ENCODE measurements around the gene WAPL. TPM values are rescaled to one million over a fixed set of nuclear protein-coding genes. Genes with fewer than 3 reads are reported as not detected.

WAPL gene
- total and polyA plus RNA-seq, 2 of the 13 experiments (the other 11 are each of a cell fraction or from before 2014, with no cell fraction given) = 13.2 to 43.5 TPM

- peak; percentile 37; the same call in 1 of the 2 replicates for TF ChIP-seq RXRA (CRISPR knock-in tag; IDR thresholded peaks at IDR 0.05)
- peak; percentile 54; the same call in 1 of the 2 replicates for TF ChIP-seq HDAC1 (CRISPR knock-in tag; IDR thresholded peaks at IDR 0.05)
- no peak for TF ChIP-seq MXD3 (CRISPR knock-in tag; IDR thresholded peaks at IDR 0.05)
- TF ChIP-seq ZNF580 (CRISPR knock-in tag; IDR thresholded peaks at IDR 0.05; ENCODE audit: borderline replicate concordance, low read depth) = no peak
- TF ChIP-seq HMG20A (CRISPR knock-in tag; IDR thresholded peaks at IDR 0.05; ENCODE audit: borderline replicate concordance) = peak; percentile 80; the same call in 1 of the 2 replicates
- TF ChIP-seq SRY (CRISPR knock-in tag; IDR thresholded peaks at IDR 0.05) = no peak
- peak; percentile 43; the same call in 1 of the 2 replicates for TF ChIP-seq ZNF644 (CRISPR knock-in tag; IDR thresholded peaks at IDR 0.05; ENCODE audit: low read depth)
- TF ChIP-seq HOMEZ (CRISPR knock-in tag; IDR thresholded peaks at IDR 0.05; ENCODE audit: low read depth) = peak; percentile 70
- peak; percentile 86 for TF ChIP-seq GATAD2A (CRISPR knock-in tag; IDR thresholded peaks at IDR 0.05)
- peak; percentile 45; the same call in 1 of the 2 replicates for TF ChIP-seq ZBTB25 (CRISPR knock-in tag; IDR thresholded peaks at IDR 0.05)
- TF ChIP-seq ZNF691 (CRISPR knock-in tag; IDR thresholded peaks at IDR 0.05; ENCODE audit: borderline replicate concordance, low read depth) = no peak
- 0 out of 2 replicates have a peak, but pooled peaks have one; percentile 8 for TF ChIP-seq ZSCAN21 (CRISPR knock-in tag; IDR thresholded peaks at IDR 0.05; ENCODE audit: borderline replicate concordance)
- TF ChIP-seq HNRNPH1 (optimal IDR thresholded peaks at IDR 0.05; ENCODE audit: low read depth, low read length) = no peak
- peak in 1 of 2 experiments; percentile 42; a peak in 1 of 4 replicates for TF ChIP-seq KLF16 (CRISPR knock-in tag; IDR thresholded peaks at IDR 0.05)
- no peak for TF ChIP-seq IRX3 (CRISPR knock-in tag; IDR thresholded peaks at IDR 0.05; ENCODE audit: borderline replicate concordance, low read depth)
- TF ChIP-seq ZNF264 (CRISPR knock-in tag; IDR thresholded peaks at IDR 0.05) = no peak
- peak; percentile 74 for TF ChIP-seq SOX13 (IDR thresholded peaks at IDR 0.05)
- peak in 1 of 2 experiments; percentile 83; a peak in 2 of 4 replicates for TF ChIP-seq SOX13 (CRISPR knock-in tag; conservative IDR thresholded peaks at IDR 0.05 in 1 of 2, IDR thresholded peaks at IDR 0.05 in 1 of 2)
- TF ChIP-seq HOXA3 (CRISPR knock-in tag; IDR thresholded peaks at IDR 0.05) = peak; percentile 27; the same call in 1 of the 2 replicates
- TF ChIP-seq ATRX (CRISPR knock-in tag; IDR thresholded peaks at IDR 0.05; ENCODE audit: borderline replicate concordance) = no peak
- no peak for TF ChIP-seq ZNF562 (CRISPR knock-in tag; IDR thresholded peaks at IDR 0.05; ENCODE audit: borderline replicate concordance)
Measured at GRCh38 chr10:86440874-86441843, 80.4 kb downstream of the WAPL start (continued).
